K562 (cell line): Measurements from ENCODE around the gene PHACTR3. TPM values are rescaled to one million over a fixed set of nuclear protein-coding genes. Genes with fewer than 3 reads are reported as not detected.

Experiments used
- ATAC-seq: fragments of 200-7000 bp; cut with Tn5 transposase; 3 replicates; pipeline ENCODE4 v1.9.1; 2020; ENCODE audit warnings: moderate library complexity
- BruUV-seq: library from RNA; stranded (reverse); fragments of 400-500 nt; replicated peaks from 2 replicates; lab custom pipeline; 2021; lab: Mats Ljungman, UMichigan
- CTCF ChIA-PET: fragments of 300-600 bp; formaldehyde crosslinking; extraction: SDS; loops from one replicate; lab custom pipeline; 2021; ENCODE audit warnings: low intra/inter-chr PET ratio; lab: Yijun Ruan, JAX
- POLR2A ChIA-PET: fragments of 300-600, 350-650 bp; sonication (Branson Sonifier 250); formaldehyde crosslinking; extraction: SDS; loops from one replicate; lab custom pipeline; 2021; ENCODE audit warnings: antibody characterized with exemption, inconsistent platforms; lab: Yijun Ruan, JAX
- DNase-seq, 4 experiments: peaks; one replicate each; pipeline versions ENCODE4 v3.0.0 to v3.0.0-alpha.2; 2011 to 2018; ENCODE audit warnings: low spot score in 3 of 4, mixed read lengths in 3 of 4; ENCODE audit errors: extremely low read depth in 1 of 4
- FAIRE-seq: peaks from 2 replicates; lab custom pipeline; 2011; peaks lifted over from hg19 to GRCh38; lab: Jason Lieb, UNC
- H2AFZ ChIP-seq: 2 replicates; pipeline ENCODE4 v1.6.0; 2011; ENCODE audit warnings: low read depth, low read length, control low read depth, inconsistent platforms
- H3K27ac ChIP-seq: fragments of 200-600 bp; 3 replicates; pipeline ENCODE4 v1.8.0; 2011; ENCODE audit warnings: low read depth, mild to moderate bottlenecking, control low read depth, inconsistent platforms, low read length, moderate library complexity, mixed read lengths; ENCODE audit errors: extremely low read depth
- H3K27me3 ChIP-seq, 2 experiments: fragments of 300-600 bp in 1 of 2; 2 replicates in 1 of 2; 3 replicates in 1 of 2; pipeline versions ENCODE4 v1.6.0 to v1.8.0; 2011; ENCODE audit warnings: inconsistent platforms in 2 of 2, low read length in 2 of 2, mild to moderate bottlenecking in 1 of 2, mixed read lengths in 1 of 2, moderate library complexity in 1 of 2; ENCODE audit not compliant: control insufficient read depth in 2 of 2, insufficient read depth in 2 of 2
- H3K36me3 ChIP-seq: fragments of 300-600 bp; 3 replicates; pipeline ENCODE4 v1.8.0; 2011; ENCODE audit warnings: mild to moderate bottlenecking, low read length, inconsistent platforms; ENCODE audit not compliant: control insufficient read depth, insufficient read depth
- H3K4me1 ChIP-seq, 2 experiments: fragments of 200-600 bp in 1 of 2; replicated peaks in 1 of 2; 2 replicates in 1 of 2; 3 replicates in 1 of 2; pipeline versions ENCODE4 v1.5.1 to v1.8.0; 2011; ENCODE audit warnings: inconsistent platforms in 2 of 2, low read length in 2 of 2, mild to moderate bottlenecking in 1 of 2, mixed read lengths in 1 of 2, moderate library complexity in 1 of 2; ENCODE audit not compliant: control insufficient read depth in 2 of 2, insufficient read depth in 2 of 2
- H3K4me2 ChIP-seq: 2 replicates; pipeline ENCODE4 v1.6.1; 2011; ENCODE audit warnings: low read length, control low read depth, inconsistent platforms, mixed read lengths; ENCODE audit not compliant: insufficient read depth
- H3K4me3 ChIP-seq: fragments of 200-600 bp; sonication (generic), shearing (Covaris generic); 2 replicates; pipeline ENCODE4 v1.5.1; 2016; ENCODE audit warnings: control low read depth, inconsistent platforms
- H3K79me2 ChIP-seq: fragments of 200-600 bp; 3 replicates; pipeline ENCODE4 v1.8.0; 2011; ENCODE audit warnings: low read length, inconsistent platforms; ENCODE audit not compliant: control insufficient read depth, insufficient read depth
- H3K9ac ChIP-seq, 2 experiments: 2 replicates each; pipeline versions ENCODE4 v1.6.0 to v1.6.1; 2011; ENCODE audit warnings: low read depth in 2 of 2, low read length in 2 of 2, control low read depth in 1 of 2, inconsistent platforms in 1 of 2, mild to moderate bottlenecking in 1 of 2, mixed read lengths in 1 of 2; ENCODE audit not compliant: insufficient read depth in 1 of 2
- H3K9me1 ChIP-seq: one replicate; pipeline ENCODE4 v1.6.0; 2011; ENCODE audit warnings: inconsistent platforms, mild to moderate bottlenecking, low read length, moderate library complexity; ENCODE audit not compliant: control insufficient read depth, insufficient read depth
- H3K9me3 ChIP-seq: replicated peaks from 2 replicates; pipeline ENCODE4 v1.5.1; 2011; ENCODE audit warnings: low read depth, low read length, inconsistent platforms; ENCODE audit not compliant: control insufficient read depth, insufficient read depth
- H4K20me1 ChIP-seq: replicated peaks from 2 replicates; pipeline ENCODE4 v1.6.1; 2011; ENCODE audit warnings: low read length, inconsistent platforms, mixed read lengths; ENCODE audit not compliant: control insufficient read depth, insufficient read depth
- HMG20A ChIP-seq: fragments of 450-650 bp; formaldehyde crosslinking; conservative IDR thresholded peaks from 2 replicates; pipeline ENCODE4 v1.4.0; 2020; ENCODE audit warnings: mild to moderate bottlenecking, mixed read lengths
- TFE3 ChIP-seq: fragments of 450-650 bp; formaldehyde crosslinking; IDR thresholded peaks from 2 replicates; pipeline ENCODE4 v1.4.0; 2020; ENCODE audit warnings: mild to moderate bottlenecking, mixed read lengths
- ZNF232 ChIP-seq: sonication (generic); formaldehyde crosslinking; IDR thresholded peaks from 2 replicates; pipeline ENCODE4 v1.8.0; 2022; ENCODE audit warnings: mild to moderate bottlenecking, missing genetic modification reagents
- WGBS: fragments of 100-300 bp; shearing (Covaris generic); methylation state at CpG from one replicate; pipeline ENCODE4 v1.1.6; 2016; ENCODE audit warnings: low coverage, mixed read lengths; ENCODE audit not compliant: insufficient coverage; ENCODE audit errors: missing lambda C conversion rate; 5-methylcytosine and 5-hydroxymethylcytosine counted together
- in situ Hi-C: fragments of 300-500 bp; cut with MboI; formaldehyde crosslinking; loops from 4 replicates; pipeline ENCODE4 v1.15.0; 2018; ENCODE audit warnings: inconsistent platforms, mixed read lengths
- intact Hi-C: fragments of 100-400 bp; cut with micrococcal nuclease; formaldehyde crosslinking; loops from 2 replicates; pipeline ENCODE4 v1.14.2; 2022
- polyA plus RNA-seq, 8 experiments: library from polyadenylated mRNA; depleted of rRNA in 4 of 8; stranded (reverse) in 5 of 8; unstranded in 3 of 8; fragments of >200 nt; fragmentation: Nextera tagmentation in 2 of 8; fragmentation: Illumina TruSeq in 1 of 8; extraction: Ambion mirVana in 2 of 8; extraction: Trizol in 1 of 8; gene quantifications; 2 replicates each; pipeline versions ENCODE4 v1.2.1 to v1.2.3, GENCODE V29; 2011 to 2014; ENCODE audit warnings: inconsistent platforms in 1 of 8, missing spikeins in 1 of 8
- total RNA-seq, 7 experiments: library from RNA; depleted of rRNA in 6 of 7; stranded (reverse); fragments of >200 nt in 6 of 7; fragmentation: Illumina TruSeq in 2 of 7; extraction: Trizol in 2 of 7; gene quantifications; 2 replicates each; pipeline versions ENCODE4 v1.2.1 to v1.2.3, GENCODE V29; 2011 to 2021; ENCODE audit warnings: low replicate concordance in 1 of 7

Gene PHACTR3
- total and polyA plus RNA-seq, 9 of the 15 experiments (the other 6 are each of a cell fraction or from before 2014, with no cell fraction given), result not detected

- no peaks in the 10 kb centered on the region for H4K20me1 ChIP-seq
- H3K9ac ChIP-seq, result no peak overlapping the region
- ChIA-PET CTCF (no interaction called here), POLR2A (no interaction called here)
- no peak for TF ChIP-seq HMG20A
- peak; percentile 14; the same call in 1 of the 2 replicates for TF ChIP-seq TFE3
- no peak for TF ChIP-seq ZNF232 (CRISPR knock-in tag)
- no peak for DNase-seq
- H3K79me2 ChIP-seq, result no peaks in the 10 kb centered on the region
- no peak overlapping the region for H2AFZ ChIP-seq
- BruUV-seq, result no TSS peak
- no peak overlapping the region for H3K4me3 ChIP-seq
- in situ Hi-C loops (no loop called here), intact Hi-C loops (no loop called here)
- WGBS, result 12% methylated on average over 10 of the region's 10 CpGs
- no peak for ATAC-seq
- no peak overlapping the region for H3K4me2 ChIP-seq
- H3K9me1 ChIP-seq, result no peaks in the 10 kb centered on the region
- no peaks in the 10 kb centered on the region for H3K4me1 ChIP-seq
- no peak overlapping the region for H3K27ac ChIP-seq
- FAIRE-seq, result no peak
- H3K27me3 ChIP-seq, result peaks cover 18 to 50% of the 10 kb centered on the region in 2 experiments; a peak in 3 of 5 replicates
- H3K9me3 ChIP-seq, result no peaks in the 10 kb centered on the region
- H3K36me3 ChIP-seq, result no peaks in the 10 kb centered on the region
Measured at GRCh38 chr20:59806578-59806975, 202.2 kb downstream of the PHACTR3 start.
